HepG2 (cell line): Measurements from ENCODE around the gene COX7A1. TPM values are rescaled to one million over a fixed set of nuclear protein-coding genes. Genes with fewer than 3 reads are reported as not detected.

Source experiments
- ATAC-seq: fragments of 200-7000 bp; cut with Tn5 transposase; 3 replicates; pipeline ENCODE4 v1.9.1; 2020; ENCODE audit warnings: mild to moderate bottlenecking, moderate library complexity
- BruUV-seq: library from RNA; stranded (reverse); fragments of 400-500 nt; replicated peaks from 2 replicates; lab custom pipeline; 2021; lab: Mats Ljungman, UMichigan
- CTCF ChIA-PET: fragments of 300-600 bp; formaldehyde crosslinking; extraction: SDS; loops from one replicate; lab custom pipeline; 2021; ENCODE audit warnings: low total read pairs, inconsistent platforms, low intra/inter-chr PET ratio; lab: Yijun Ruan, JAX
- POLR2A ChIA-PET: fragments of 350-600 bp; sonication (Branson Sonifier 250); formaldehyde crosslinking; loops from one replicate; lab custom pipeline; 2020; ENCODE audit warnings: antibody characterized with exemption, inconsistent platforms; lab: Yijun Ruan, JAX
- DNase-seq: peaks from one replicate; pipeline ENCODE4 v3.0.0-alpha.2; 2015; ENCODE audit warnings: low spot score
- FAIRE-seq: peaks from 3 replicates; lab custom pipeline; 2011; peaks lifted over from hg19 to GRCh38; lab: Jason Lieb, UNC
- H2AFZ ChIP-seq: one replicate; pipeline ENCODE4 v1.6.1; 2011; ENCODE audit warnings: low read length, inconsistent platforms
- H3K27ac ChIP-seq: fragments of 300-600 bp; 3 replicates; pipeline ENCODE4 v1.8.0; 2011; ENCODE audit warnings: mixed run types, mild to moderate bottlenecking, mixed read lengths, low read length, inconsistent platforms; ENCODE audit not compliant: insufficient read depth; ENCODE audit errors: extremely low read length
- H3K27me3 ChIP-seq, 2 experiments: fragments of 200-600 bp in 1 of 2; 2 replicates in 1 of 2; 3 replicates in 1 of 2; pipeline versions ENCODE4 v1.6.0 to v1.8.0; 2011; ENCODE audit warnings: low read length in 2 of 2, mild to moderate bottlenecking in 2 of 2, moderate library complexity in 2 of 2, inconsistent platforms in 1 of 2; ENCODE audit not compliant: insufficient read depth in 2 of 2, control insufficient read depth in 1 of 2
- H3K36me3 ChIP-seq, 2 experiments: fragments of 200-600 bp in 1 of 2; replicated peaks in 1 of 2; 2 replicates in 1 of 2; 3 replicates in 1 of 2; pipeline versions ENCODE4 v1.5.1 to v1.8.0; 2011; ENCODE audit warnings: low read length in 2 of 2, inconsistent platforms in 1 of 2; ENCODE audit not compliant: insufficient read depth in 2 of 2, control insufficient read depth in 1 of 2
- H3K4me1 ChIP-seq: 2 replicates; pipeline ENCODE4 v1.5.1; 2012; ENCODE audit warnings: low read length, inconsistent platforms; ENCODE audit not compliant: insufficient read depth
- H3K4me2 ChIP-seq: 2 replicates; pipeline ENCODE4 v1.6.0; 2011; ENCODE audit warnings: low read depth, low read length, inconsistent platforms
- H3K4me3 ChIP-seq, 3 experiments: fragments of 200-600 bp in 1 of 3; sonication (generic), shearing (Covaris generic) in 1 of 3; replicated peaks in 1 of 3; 2 replicates each; pipeline ENCODE4 v1.5.1; 2011 to 2016; ENCODE audit warnings: low read length in 3 of 3, inconsistent platforms in 2 of 3, low read depth in 2 of 3, mild to moderate bottlenecking in 2 of 3, control low read depth in 1 of 3, mixed read lengths in 1 of 3; ENCODE audit not compliant: insufficient read depth in 1 of 3
- H3K79me2 ChIP-seq: one replicate; pipeline ENCODE4 v1.6.1; 2011; ENCODE audit warnings: low read length, inconsistent platforms; ENCODE audit not compliant: insufficient read depth
- H3K9ac ChIP-seq: 2 replicates; pipeline ENCODE4 v1.6.0; 2011; ENCODE audit warnings: mild to moderate bottlenecking, low read depth, low read length, inconsistent platforms; ENCODE audit not compliant: insufficient read depth
- H3K9me3 ChIP-seq: 2 replicates; pipeline ENCODE4 v1.5.1; 2012; ENCODE audit warnings: mild to moderate bottlenecking, low read length
- H4K20me1 ChIP-seq: 2 replicates; pipeline ENCODE4 v1.6.0; 2011; ENCODE audit warnings: inconsistent platforms, mild to moderate bottlenecking, low read length, moderate library complexity; ENCODE audit not compliant: insufficient read depth
- AGO2 ChIP-seq: fragments of 200-400 bp; formaldehyde crosslinking; optimal IDR thresholded peaks from 2 replicates; pipeline ENCODE3; 2017; ENCODE audit warnings: mild to moderate bottlenecking, low read depth, low read length, moderate library complexity
- EZH2 ChIP-seq: conservative IDR thresholded peaks from 2 replicates; pipeline ENCODE4 v1.6.1; 2012; ENCODE audit warnings: mild to moderate bottlenecking, low read depth, low read length, moderate library complexity
- KDM2A ChIP-seq: sonication (generic); formaldehyde crosslinking; IDR thresholded peaks from 2 replicates; pipeline ENCODE4 v1.4.0; 2020; ENCODE audit warnings: low read depth, missing genetic modification reagents, borderline replicate concordance
- MAFF ChIP-seq: IDR thresholded peaks from 2 replicates; pipeline ENCODE4 v1.6.1; 2011; ENCODE audit warnings: low read depth, low read length, improper control_type of control experiment
- MXI1 ChIP-seq: IDR thresholded peaks from 3 replicates; pipeline ENCODE4 v1.6.1; 2012; ENCODE audit warnings: low read depth, low read length, inconsistent platforms, borderline replicate concordance
- RBAK ChIP-seq: sonication (generic); formaldehyde crosslinking; IDR thresholded peaks from 2 replicates; pipeline ENCODE4 v1.5.1; 2020; ENCODE audit warnings: mild to moderate bottlenecking, missing genetic modification reagents
- RBFOX2 ChIP-seq: fragments of 200-400 bp; formaldehyde crosslinking; IDR thresholded peaks from 2 replicates; pipeline ENCODE4 v1.6.1; 2017; ENCODE audit warnings: low read depth, mild to moderate bottlenecking, low read length
- SP2 ChIP-seq: sonication (generic); formaldehyde crosslinking; IDR thresholded peaks from 2 replicates; pipeline ENCODE4 v1.5.1; 2020; ENCODE audit warnings: mild to moderate bottlenecking, missing genetic modification reagents
- TEAD2 ChIP-seq: sonication (generic); formaldehyde crosslinking; IDR thresholded peaks from 2 replicates; pipeline ENCODE4 v1.9.0; 2021; ENCODE audit warnings: missing genetic modification reagents
- ZMYM2 ChIP-seq: sonication (generic); formaldehyde crosslinking; IDR thresholded peaks from 2 replicates; pipeline ENCODE4 v1.8.0; 2022; ENCODE audit warnings: mild to moderate bottlenecking, missing genetic modification reagents
- ZNF253 ChIP-seq: sonication (generic); formaldehyde crosslinking; IDR thresholded peaks from 2 replicates; pipeline ENCODE4 v1.8.0; 2022; ENCODE audit warnings: mild to moderate bottlenecking, missing genetic modification reagents, borderline replicate concordance
- ZNF468 ChIP-seq: sonication (generic); formaldehyde crosslinking; IDR thresholded peaks from 2 replicates; pipeline ENCODE4 v1.8.0; 2022; ENCODE audit warnings: mild to moderate bottlenecking, moderate library complexity, missing genetic modification reagents
- ZNF570 ChIP-seq: sonication (generic); formaldehyde crosslinking; IDR thresholded peaks from 2 replicates; pipeline ENCODE4 v1.4.0; 2020; ENCODE audit warnings: mild to moderate bottlenecking, missing genetic modification reagents, borderline replicate concordance
- ZNF7 ChIP-seq: IDR thresholded peaks from 2 replicates; pipeline ENCODE4 v1.6.1; 2016; ENCODE audit warnings: missing biosample characterization, missing genetic modification reagents
- ZNF746 ChIP-seq: sonication (generic); formaldehyde crosslinking; IDR thresholded peaks from 2 replicates; pipeline ENCODE4 v1.8.0; 2022; ENCODE audit warnings: mild to moderate bottlenecking, missing genetic modification reagents
- WGBS: methylation state at CpG from one replicate; pipeline ENCODE4 v1.1.6; 2017; ENCODE audit warnings: low lambda C conversion rate; 5-methylcytosine and 5-hydroxymethylcytosine counted together
- in situ Hi-C: cut with HindIII; loops from 2 replicates; pipeline ENCODE4 v1.10.0; 2017; ENCODE audit warnings: low pct_unique_long_range_greater_than_20kb; ENCODE audit not compliant: extremely low pct_ligation_motif_present
- intact Hi-C: fragments of 100-400 bp; cut with micrococcal nuclease; formaldehyde crosslinking; loops from one replicate; pipeline ENCODE4 v1.10.0; 2022; ENCODE audit not compliant: unreplicated experiment
- polyA plus RNA-seq, 8 experiments: library from polyadenylated mRNA; depleted of rRNA in 3 of 8; stranded (reverse) in 7 of 8; unstranded in 1 of 8; fragments of >200 nt; fragmentation: Illumina TruSeq in 4 of 8; extraction: Trizol in 4 of 8; gene quantifications; 2 replicates each; pipeline versions ENCODE4 v1.2.1 to v1.2.3, GENCODE V29; 2011 to 2016; ENCODE audit warnings: low read depth in 4 of 8, missing spikeins in 1 of 8, mixed read lengths in 1 of 8; ENCODE audit not compliant: insufficient read depth in 1 of 8
- total RNA-seq, 5 experiments: library from RNA; depleted of rRNA; stranded (reverse); fragments of >200 nt; fragmentation: Illumina TruSeq; extraction: Trizol; gene quantifications; 2 replicates each; pipeline ENCODE4 v1.2.3, GENCODE V29; 2016; ENCODE audit warnings: low read depth in 1 of 5
- TF ChIP-seq, protein P1 (sequence below): sonication (generic); formaldehyde crosslinking; IDR thresholded peaks from 2 replicates; pipeline ENCODE4 v1.8.1; 2023; ENCODE audit warnings: mild to moderate bottlenecking, missing genetic modification reagents
- TF ChIP-seq, protein P2 (sequence below): sonication (generic); formaldehyde crosslinking; IDR thresholded peaks from 2 replicates; pipeline ENCODE4 v1.4.0; 2020; ENCODE audit warnings: missing genetic modification reagents

The COX7A1 gene
- total and polyA plus RNA-seq, 2 of the 13 experiments (the other 11 are each of a cell fraction or from before 2014, with no cell fraction given) = not detected

DNA sequence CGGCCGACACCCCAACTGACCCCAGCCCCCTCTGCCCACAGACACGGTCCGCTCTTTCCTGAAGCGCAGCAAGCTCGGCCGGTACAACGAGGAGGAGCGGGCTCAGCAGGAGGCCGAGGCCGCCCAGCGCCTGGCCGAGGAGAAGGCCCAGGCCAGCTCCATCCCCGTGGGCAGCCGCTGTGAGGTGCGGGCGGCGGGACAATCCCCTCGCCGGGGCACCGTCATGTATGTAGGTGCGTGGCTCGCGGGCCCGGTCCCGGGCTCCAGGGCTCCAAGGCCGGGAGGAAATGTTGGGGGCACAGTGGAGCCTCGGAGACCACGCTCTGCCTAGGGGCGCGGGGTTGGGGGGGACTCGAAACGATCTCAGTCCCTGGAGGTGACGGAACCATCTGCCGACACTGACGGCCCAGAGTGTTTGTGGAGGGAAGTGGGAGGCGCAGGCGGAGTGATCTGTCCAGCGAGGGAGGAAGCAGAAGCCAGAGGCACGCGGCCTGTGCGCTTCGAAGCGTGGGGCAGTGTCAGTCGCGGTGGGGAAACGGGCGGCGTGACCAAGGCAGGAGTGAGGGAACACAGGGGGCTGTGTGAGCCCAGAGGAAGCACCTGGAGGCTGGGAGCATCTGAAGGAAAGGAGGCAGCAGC lies 30.6 kb downstream of the COX7A1 start:
- DNase-seq (no peak), FAIRE-seq (no peak), ATAC-seq (no peak)
- Histone ChIP-seq H3K27me3 (no peaks in the 10 kb centered on the region), H4K20me1 (no peaks in the 10 kb centered on the region), H3K79me2 (peaks cover 18% of the 10 kb centered on the region), H3K36me3 (peaks cover 16 to 36% of the 10 kb centered on the region in 2 experiments; a peak in 4 of 5 replicates), H2AFZ (no peak overlapping the region), H3K4me2 (peak overlapping the region; percentile 91; the same call in 1 of the 2 replicates), H3K4me1 (peaks cover 52% of the 10 kb centered on the region), H3K9ac (peak overlapping the region; percentile 63; the same call in 1 of the 2 replicates), H3K9me3 (no peaks in the 10 kb centered on the region), H3K27ac (peak overlapping the region; percentile 76), H3K4me3 (peak overlapping the region in 2 of 3 experiments; percentile 23 to 77; a peak in 2 of 6 replicates)
- 92% methylated on average over 36 of the region's 49 CpGs for WGBS
- intact Hi-C loops (loop anchor here (2.0 to 10.0 kb wide), 2 partner anchors 61 to 373 kb away; no protein-coding TSS in a partner anchor), in situ Hi-C loops (no loop called here)
- no TSS peak for BruUV-seq
- ChIA-PET POLR2A (interaction anchor here (2.9 kb wide), 1 partner anchor 19 kb away, joined by 14 read pairs; the partner anchor contains the start of gene CAPNS1), CTCF (no interaction called here)
- no peak for TF ChIP-seq SP2
- no peak for TF ChIP-seq ZNF7 (CRISPR knock-in tag)
- no peak for TF ChIP-seq KDM2A
- TF ChIP-seq EZH2 = no peak
- TF ChIP-seq, protein P1, sequence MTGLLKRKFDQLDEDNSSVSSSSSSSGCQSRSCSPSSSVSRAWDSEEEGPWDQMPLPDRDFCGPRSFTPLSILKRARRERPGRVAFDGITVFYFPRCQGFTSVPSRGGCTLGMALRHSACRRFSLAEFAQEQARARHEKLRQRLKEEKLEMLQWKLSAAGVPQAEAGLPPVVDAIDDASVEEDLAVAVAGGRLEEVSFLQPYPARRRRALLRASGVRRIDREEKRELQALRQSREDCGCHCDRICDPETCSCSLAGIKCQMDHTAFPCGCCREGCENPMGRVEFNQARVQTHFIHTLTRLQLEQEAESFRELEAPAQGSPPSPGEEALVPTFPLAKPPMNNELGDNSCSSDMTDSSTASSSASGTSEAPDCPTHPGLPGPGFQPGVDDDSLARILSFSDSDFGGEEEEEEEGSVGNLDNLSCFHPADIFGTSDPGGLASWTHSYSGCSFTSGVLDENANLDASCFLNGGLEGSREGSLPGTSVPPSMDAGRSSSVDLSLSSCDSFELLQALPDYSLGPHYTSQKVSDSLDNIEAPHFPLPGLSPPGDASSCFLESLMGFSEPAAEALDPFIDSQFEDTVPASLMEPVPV (CRISPR knock-in tag) = no peak
- TF ChIP-seq, protein P2, sequence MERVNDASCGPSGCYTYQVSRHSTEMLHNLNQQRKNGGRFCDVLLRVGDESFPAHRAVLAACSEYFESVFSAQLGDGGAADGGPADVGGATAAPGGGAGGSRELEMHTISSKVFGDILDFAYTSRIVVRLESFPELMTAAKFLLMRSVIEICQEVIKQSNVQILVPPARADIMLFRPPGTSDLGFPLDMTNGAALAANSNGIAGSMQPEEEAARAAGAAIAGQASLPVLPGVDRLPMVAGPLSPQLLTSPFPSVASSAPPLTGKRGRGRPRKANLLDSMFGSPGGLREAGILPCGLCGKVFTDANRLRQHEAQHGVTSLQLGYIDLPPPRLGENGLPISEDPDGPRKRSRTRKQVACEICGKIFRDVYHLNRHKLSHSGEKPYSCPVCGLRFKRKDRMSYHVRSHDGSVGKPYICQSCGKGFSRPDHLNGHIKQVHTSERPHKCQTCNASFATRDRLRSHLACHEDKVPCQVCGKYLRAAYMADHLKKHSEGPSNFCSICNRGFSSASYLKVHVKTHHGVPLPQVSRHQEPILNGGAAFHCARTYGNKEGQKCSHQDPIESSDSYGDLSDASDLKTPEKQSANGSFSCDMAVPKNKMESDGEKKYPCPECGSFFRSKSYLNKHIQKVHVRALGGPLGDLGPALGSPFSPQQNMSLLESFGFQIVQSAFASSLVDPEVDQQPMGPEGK (CRISPR knock-in tag) = no peak
- TF ChIP-seq RBAK (CRISPR knock-in tag) = no peak
- no peak for TF ChIP-seq ZNF570
- peak; percentile 80 for TF ChIP-seq AGO2
- TF ChIP-seq ZNF746 (CRISPR knock-in tag) = no peak
- TF ChIP-seq TEAD2 (CRISPR knock-in tag) = no peak
- TF ChIP-seq RBFOX2 = peak; percentile 75
- TF ChIP-seq ZNF253 (CRISPR knock-in tag) = peak; percentile 48; the same call in 1 of the 2 replicates
- no peak for TF ChIP-seq ZNF468 (CRISPR knock-in tag)
- no peak for TF ChIP-seq ZMYM2 (CRISPR knock-in tag)
- no peak for TF ChIP-seq MXI1
- TF ChIP-seq MAFF = no peak
